NCI-H2227 treated with DMSO at 0.1 percent for 48 hours (cell line): Measurements from ENCODE around the gene GABRG3.

Experiments
- DNase-seq: peaks from one replicate; lab custom pipeline; 2025; lab: John Stamatoyannopoulos, UW

Gene GABRG3

GRCh38 chr15:27064080-27064479 is 93.1 kb downstream of the GABRG3 start:
- no peak for DNase-seq

- no peak for DNase-seq
These were observed 94.2 kb downstream of the GABRG3 start for GRCh38 chr15:27065151-27065550.

GRCh38 chr15:27065785-27066184 is 94.8 kb downstream of the GABRG3 start:
- DNase-seq: no peak

- DNase-seq: no peak
These were observed 95.5 kb downstream of the GABRG3 start for GRCh38 chr15:27066446-27066845.

- no peak for DNase-seq
These were observed 96.2 kb downstream of the GABRG3 start for GRCh38 chr15:27067175-27067574.

- no peak for DNase-seq
These were observed 99.9 kb downstream of the GABRG3 start for GRCh38 chr15:27070841-27071240.

GRCh38 chr15:27074179-27074578 is 103.2 kb downstream of the GABRG3 start:
- no peak for DNase-seq

GRCh38 chr15:27077790-27078189 is 106.8 kb downstream of the GABRG3 start:
- DNase-seq: no peak

GRCh38 chr15:27081676-27082418 is 110.9 kb downstream of the GABRG3 start:
- no peak for DNase-seq

- no peak for DNase-seq
These were observed 111.5 kb downstream of the GABRG3 start for GRCh38 chr15:27082526-27082925.

- no peak for DNase-seq
These were observed 113.9 kb downstream of the GABRG3 start for GRCh38 chr15:27084844-27085243.

GRCh38 chr15:27086149-27086548 is 115.2 kb downstream of the GABRG3 start:
- DNase-seq: no peak

GRCh38 chr15:27086805-27087204 is 115.8 kb downstream of the GABRG3 start:
- no peak for DNase-seq

GRCh38 chr15:27087651-27088583 is 116.9 kb downstream of the GABRG3 start:
- DNase-seq: no peak

- no peak for DNase-seq
These were observed 117.7 kb downstream of the GABRG3 start for GRCh38 chr15:27088584-27089232.

- DNase-seq: no peak
These were observed 118.2 kb downstream of the GABRG3 start for GRCh38 chr15:27089233-27089586.

GRCh38 chr15:27089676-27090075 is 118.7 kb downstream of the GABRG3 start:
- no peak for DNase-seq

- no peak for DNase-seq
These were observed 120.4 kb downstream of the GABRG3 start for GRCh38 chr15:27091270-27091940.

GRCh38 chr15:27092390-27092789 is 121.4 kb downstream of the GABRG3 start:
- no peak for DNase-seq

GRCh38 chr15:27094235-27094634 is 123.3 kb downstream of the GABRG3 start:
- no peak for DNase-seq

- peak; percentile 9 for DNase-seq
These were observed 125.1 kb downstream of the GABRG3 start for GRCh38 chr15:27095886-27096624.
